ENCODE results near the gene FABP6.
A peak's percentile ranks its signal among the peaks of the same experiment; 100 is the strongest.

FABP6 gene

GRCh38 chr5:160199410-160199911, 29.8 kb upstream of the FABP6 start (continued):
- TF ChIP-seq ZNF585B (tag by site-specific recombination; IDR thresholded peaks at IDR 0.05) (no peak), ZNF155 (tag by site-specific recombination; IDR thresholded peaks at IDR 0.05) (no peak), MZF1 (tag by site-specific recombination; IDR thresholded peaks at IDR 0.05; ENCODE audit: borderline replicate concordance) (no peak), ZBTB49 (tag by site-specific recombination; IDR thresholded peaks at IDR 0.05; ENCODE audit: low read depth) (no peak), PRDM1 (tag by site-specific recombination; IDR thresholded peaks at IDR 0.05) (no peak), ZNF184 (tag by site-specific recombination; IDR thresholded peaks at IDR 0.05) (no peak), SALL2 (tag by site-specific recombination; IDR thresholded peaks at IDR 0.05; ENCODE audit: borderline replicate concordance) (no peak), ZNF501 (tag by site-specific recombination; IDR thresholded peaks at IDR 0.05) (no peak), ZNF626 (tag by site-specific recombination; IDR thresholded peaks at IDR 0.05) (no peak), ZSCAN4 (tag by site-specific recombination; IDR thresholded peaks at IDR 0.05) (no peak), GLIS2 (tag by site-specific recombination; IDR thresholded peaks at IDR 0.05) (peak; percentile 90; the same call in 1 of the 2 replicates), GLIS1 (tag by site-specific recombination; IDR thresholded peaks at IDR 0.05) (peak; percentile 82; the same call in 1 of the 2 replicates), ZBTB6 (tag by site-specific recombination; IDR thresholded peaks at IDR 0.05) (no peak), ZFHX2 (tag by site-specific recombination; conservative IDR thresholded peaks at IDR 0.05) (peak; percentile 16; the same call in 1 of the 2 replicates), ZNF423 (tag by site-specific recombination; IDR thresholded peaks at IDR 0.05) (peak; percentile 86), HOXC10 (CRISPR knock-in tag; IDR thresholded peaks at IDR 0.05) (no peak), IKZF3 (tag by site-specific recombination; IDR thresholded peaks at IDR 0.05) (0 out of 2 replicates have a peak, but pooled peaks have one; percentile 22), PRDM2 (tag by site-specific recombination; IDR thresholded peaks at IDR 0.05; ENCODE audit: borderline replicate concordance) (no peak), ZNF670 (tag by site-specific recombination; IDR thresholded peaks at IDR 0.05; ENCODE audit: low read depth) (no peak), ZNF521 (tag by site-specific recombination; IDR thresholded peaks at IDR 0.05) (no peak), ZNF211 (tag by site-specific recombination; IDR thresholded peaks at IDR 0.05; ENCODE audit: low read depth) (no peak), ZNF544 (tag by site-specific recombination; IDR thresholded peaks at IDR 0.05) (no peak), SP2 (tag by site-specific recombination; IDR thresholded peaks at IDR 0.05) (no peak)
